Left renal pelvis (tissue), 4 donors: Measurements from ENCODE around the gene HIC1. TPM values are rescaled to one million over a fixed set of nuclear protein-coding genes. Genes with fewer than 3 reads are reported as not detected.

ENCODE experiments used
- DNase-seq, 4 donors: peaks; one replicate each; pipeline ENCODE4 v3.0.0-alpha.2; 2013; ENCODE audit warnings: low read depth in 4 of 4, low spot score in 3 of 4
- polyA plus RNA-seq, 4 donors: library from polyadenylated mRNA; unstranded; fragments of 120-200 nt; gene quantifications; one replicate each; pipeline ENCODE4 v1.2.1, GENCODE V29; 2013; ENCODE audit not compliant: insufficient read length in 4 of 4

Gene HIC1
- polyA plus RNA-seq, 4 donors: 14.3 to 98.2 (median 21.6) TPM

DNA sequence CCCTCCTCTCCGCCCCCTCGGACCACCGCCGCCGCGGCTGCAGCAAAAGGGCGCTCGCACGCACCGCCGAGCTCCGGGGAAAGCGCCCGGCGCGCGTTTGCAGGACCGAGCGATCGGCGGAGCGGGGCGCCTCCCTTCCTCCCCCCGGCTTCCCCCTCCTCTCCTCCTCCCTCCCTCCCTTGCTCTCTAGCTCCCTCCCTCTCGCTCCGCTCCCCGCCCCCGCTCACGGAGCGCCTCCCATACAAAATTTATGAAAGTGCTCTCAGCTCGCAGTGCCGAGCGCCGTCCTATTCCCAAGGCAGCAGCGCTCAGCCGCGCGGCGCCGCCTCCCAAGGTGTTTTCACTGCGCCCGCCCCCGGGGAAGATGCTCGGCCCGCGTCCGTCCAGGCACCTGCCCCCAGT, 29.7 kb upstream of the HIC1 start, which contains the start of gene RTN4RL1:
RTN4RL1 (minus strand) TSS at position 115 of the 402 bp plus-strand sequence. CDS start 469 bp downstream, outside the sequence.
- no peak for DNase-seq

GRCh38 chr17:2025622-2026309, 29.1 kb upstream of the HIC1 start:
- DNase-seq: no peak

GRCh38 chr17:2027528-2028233, 27.2 kb upstream of the HIC1 start:
- no peak for DNase-seq

- no peak for DNase-seq
Measured at GRCh38 chr17:2028234-2028614, 26.7 kb upstream of the HIC1 start.

GRCh38 chr17:2028737-2029136, 26.2 kb upstream of the HIC1 start:
- no peak for DNase-seq

- DNase-seq: peak in 1 of 4 donors; percentile 74
Measured at GRCh38 chr17:2029911-2030778, 24.8 kb upstream of the HIC1 start, which contains the start of gene DPH1. TSS of gene DPH1 (plus strand) at chr17:2030153. CDS start at chr17:2030170, 17 bp downstream.

GRCh38 chr17:2030779-2031163, 24.1 kb upstream of the HIC1 start:
- no peak for DNase-seq

DNA sequence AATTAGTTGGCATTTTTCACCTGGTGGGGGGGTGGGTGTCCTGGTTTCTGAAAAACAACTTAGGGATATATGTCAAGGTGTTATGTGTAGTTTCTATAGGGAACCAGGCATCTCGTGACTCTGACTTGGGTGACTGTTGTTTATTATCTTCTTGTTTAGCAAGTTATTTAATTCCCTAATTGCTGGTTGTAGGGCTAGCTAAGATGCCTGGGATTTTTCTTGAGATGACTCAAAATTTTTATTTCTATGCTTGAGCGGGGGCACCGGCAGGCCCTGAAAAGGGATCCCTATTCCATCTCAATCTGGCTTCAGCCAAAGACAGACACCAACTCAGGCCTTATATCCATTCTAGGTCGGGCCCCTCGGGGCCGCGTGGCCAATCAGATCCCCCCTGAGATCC, 21.8 kb upstream of the HIC1 start:
- DNase-seq: no peak

- no peak for DNase-seq
Measured at GRCh38 chr17:2034157-2034556, 20.7 kb upstream of the HIC1 start.

DNA sequence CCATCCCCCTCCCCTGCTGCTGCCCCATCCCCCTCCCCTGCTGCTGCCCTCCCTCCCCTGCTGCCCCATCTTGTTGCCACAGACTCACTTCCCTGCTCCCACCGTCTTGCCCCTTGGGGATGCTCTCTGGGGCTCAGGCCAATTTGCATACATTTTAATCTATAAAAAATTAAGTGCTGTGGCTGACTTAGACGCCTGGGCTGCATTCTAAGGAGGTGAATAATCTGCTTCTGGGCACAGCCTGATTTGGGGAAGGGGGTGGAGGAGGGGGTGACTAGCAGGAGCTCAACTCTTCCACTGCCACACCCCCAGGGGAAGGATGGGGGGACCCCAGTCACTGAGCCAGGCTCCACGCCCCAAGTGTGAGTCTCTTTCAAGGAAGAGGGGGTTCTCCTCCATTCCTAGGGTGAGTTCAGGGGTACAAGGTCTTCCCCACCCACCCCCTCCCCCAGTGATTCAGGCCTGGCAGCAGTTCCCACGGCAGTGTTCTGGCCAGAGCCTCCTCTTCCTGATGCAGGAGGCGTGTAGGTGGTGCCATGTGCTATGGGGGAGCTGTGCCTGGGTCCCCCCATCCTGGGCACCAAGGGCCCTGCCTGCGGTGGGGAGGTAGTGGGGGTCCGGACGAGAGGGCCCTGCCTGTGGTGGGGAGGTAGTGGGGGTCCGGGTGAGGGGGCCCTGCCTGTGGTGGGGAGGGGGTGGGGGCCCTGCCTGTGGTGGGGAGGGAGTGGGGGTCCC, 19.9 kb upstream of the HIC1 start:
- no peak for DNase-seq

DNA sequence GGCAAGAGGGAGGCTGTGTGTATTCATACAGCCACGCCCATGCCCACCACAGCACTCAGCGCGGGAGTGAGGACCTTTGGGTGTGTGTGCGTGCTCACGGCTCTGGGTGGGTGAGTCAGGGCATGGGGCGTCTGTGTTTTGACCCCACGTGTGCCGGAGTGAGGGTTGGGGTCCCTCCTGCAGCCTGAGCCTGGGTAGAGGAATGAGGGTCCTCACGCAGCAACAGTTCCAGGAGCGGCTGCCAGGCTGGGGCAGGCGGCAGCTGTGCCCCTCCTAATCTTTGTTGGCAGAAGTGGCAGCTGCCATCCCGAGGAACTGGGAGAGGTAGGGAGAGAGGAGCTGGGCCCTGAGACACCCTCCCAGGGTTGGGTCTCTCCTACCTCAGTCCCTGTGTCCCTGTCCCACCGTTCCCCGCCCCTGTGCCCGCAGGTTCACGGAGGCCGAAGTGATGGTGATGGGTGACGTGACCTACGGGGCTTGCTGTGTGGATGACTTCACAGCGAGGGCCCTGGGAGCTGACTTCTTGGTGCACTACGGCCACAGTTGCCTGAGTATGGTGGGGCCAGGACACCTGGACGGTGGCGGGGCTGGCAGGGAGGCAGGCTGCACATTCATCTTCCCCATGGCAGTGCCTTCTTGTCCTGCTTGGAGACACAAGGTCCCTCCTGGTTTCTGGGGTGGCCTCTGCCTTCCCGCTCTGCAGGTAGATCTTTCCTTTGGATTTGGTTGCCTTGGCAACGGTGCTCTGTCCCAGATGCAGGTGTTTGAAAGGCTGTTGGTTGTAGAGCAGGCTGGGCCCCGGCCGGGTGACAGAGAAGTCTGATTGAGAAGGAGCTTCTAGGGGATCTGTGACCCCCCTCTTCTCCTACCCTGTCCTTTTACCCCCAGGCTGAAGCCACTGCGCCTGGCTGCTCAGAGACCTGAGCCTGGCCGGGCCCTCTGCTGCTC, 19.1 kb upstream of the HIC1 start:
- no peak for DNase-seq

GRCh38 chr17:2037155-2037554, 17.7 kb upstream of the HIC1 start:
- no peak for DNase-seq

- DNase-seq: no peak
Measured at GRCh38 chr17:2040219-2040827, 14.6 kb upstream of the HIC1 start.

DNA sequence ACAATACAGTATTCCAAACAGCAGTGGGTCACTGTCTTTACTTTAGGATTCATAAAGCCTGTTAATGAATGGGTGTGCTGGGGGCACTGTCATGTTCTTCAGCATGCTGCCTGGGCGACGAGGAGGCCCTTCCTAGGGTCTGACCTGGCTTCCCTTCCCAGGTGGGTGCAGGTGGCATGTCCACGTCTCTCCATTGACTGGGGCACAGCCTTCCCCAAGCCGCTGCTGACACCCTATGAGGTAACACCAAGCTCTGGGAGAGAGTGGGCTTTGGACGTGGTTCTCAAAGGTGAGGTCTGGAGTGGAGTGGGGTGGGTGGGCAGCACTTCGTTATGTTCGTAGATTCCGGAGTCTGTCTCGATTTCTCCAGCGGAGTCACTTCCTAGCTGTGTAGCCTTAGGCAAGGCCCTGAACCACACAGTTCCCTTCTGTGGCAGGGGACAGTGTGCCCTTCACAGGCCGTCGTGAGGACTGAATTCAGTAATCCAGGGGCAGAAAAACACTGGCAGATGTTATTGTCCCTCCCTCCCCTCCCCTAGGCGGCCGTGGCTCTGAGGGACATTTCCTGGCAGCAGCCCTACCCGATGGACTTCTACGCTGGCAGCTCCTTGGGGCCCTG, 13.9 kb upstream of the HIC1 start:
- DNase-seq: no peak

DNA sequence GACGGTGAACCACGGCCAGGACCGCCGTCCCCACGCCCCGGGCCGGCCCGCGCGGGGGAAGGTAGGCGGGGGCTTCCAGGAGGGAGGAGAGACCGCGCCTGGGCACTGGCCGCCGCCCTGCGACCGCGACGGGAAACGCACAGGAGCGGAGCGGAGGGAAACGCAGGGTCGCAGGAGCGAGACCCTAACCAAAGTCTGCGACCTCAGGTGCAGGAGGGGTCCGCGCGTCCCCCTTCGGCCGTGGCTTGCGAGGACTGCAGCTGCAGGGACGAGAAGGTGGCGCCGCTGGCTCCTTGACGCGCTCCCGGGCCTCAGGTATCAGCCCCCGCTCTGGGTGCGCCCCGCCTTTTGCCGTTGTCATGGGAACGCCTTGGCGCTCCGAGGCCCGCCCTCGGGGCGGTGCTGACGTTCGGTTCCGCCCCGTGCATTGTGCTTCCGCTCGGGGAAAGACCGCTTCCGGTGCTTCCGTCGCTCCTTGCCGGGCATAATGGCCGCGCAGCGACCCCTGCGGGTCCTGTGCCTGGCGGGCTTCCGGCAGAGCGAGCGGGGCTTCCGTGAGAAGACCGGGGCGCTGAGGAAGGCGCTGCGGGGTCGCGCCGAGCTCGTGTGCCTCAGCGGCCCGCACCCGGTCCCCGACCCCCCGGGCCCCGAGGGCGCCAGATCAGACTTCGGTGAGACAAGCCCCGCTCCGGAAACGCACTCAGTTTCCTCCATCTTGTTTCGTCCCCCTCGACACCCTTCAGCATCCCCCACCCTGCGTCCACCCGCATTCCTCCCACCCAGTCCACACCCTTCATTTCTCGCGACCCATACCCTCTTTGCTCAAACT, 13.1 kb upstream of the HIC1 start, which contains the start of gene OVCA2:
OVCA2 (plus strand) TSS at position 462 of the 829 bp plus-strand sequence; CDS start at position 488, 26 bp downstream.
- peak; percentile 90 to 92 (median 92) for DNase-seq

GRCh38 chr17:2042390-2042847, 12.5 kb upstream of the HIC1 start:
- no peak for DNase-seq

GRCh38 chr17:2042933-2043332, 12.0 kb upstream of the HIC1 start:
- no peak for DNase-seq
